H9 (cell line): Measurements from ENCODE around the gene SOD3. TPM values are rescaled to one million over a fixed set of nuclear protein-coding genes. Genes with fewer than 3 reads are reported as not detected.

Source experiments
- DNase-seq: peaks from one replicate; pipeline ENCODE4 v3.0.0-alpha.2; 2017
- H2AFZ ChIP-seq: one replicate; pipeline ENCODE4 v1.6.1; 2013; ENCODE audit warnings: mild to moderate bottlenecking, low read length, control low read depth, moderate library complexity
- H2AK5ac ChIP-seq: 2 replicates; pipeline ENCODE4 v1.6.1; 2013; ENCODE audit warnings: low read length, control low read depth, mixed read lengths; ENCODE audit not compliant: insufficient read length
- H2BK120ac ChIP-seq: one replicate; pipeline ENCODE4 v1.6.1; 2013; ENCODE audit warnings: low read depth, mild to moderate bottlenecking, low read length, control low read depth, inconsistent platforms; ENCODE audit not compliant: poor library complexity, severe bottlenecking
- H2BK12ac ChIP-seq: 2 replicates; pipeline ENCODE4 v1.6.1; 2013; ENCODE audit warnings: low read length, control low read depth, mixed read lengths, low read depth; ENCODE audit not compliant: insufficient read length
- H2BK15ac ChIP-seq: 2 replicates; pipeline ENCODE4 v1.6.1; 2013; ENCODE audit warnings: low read depth, low read length, control low read depth
- H2BK20ac ChIP-seq: one replicate; pipeline ENCODE4 v1.6.1; 2013; ENCODE audit warnings: low read depth, mild to moderate bottlenecking, low read length, control low read depth, inconsistent platforms; ENCODE audit not compliant: poor library complexity, severe bottlenecking
- H2BK5ac ChIP-seq: 2 replicates; pipeline ENCODE4 v1.6.1; 2013; ENCODE audit warnings: low read length, control low read depth, mixed read lengths; ENCODE audit not compliant: insufficient read length
- H3K14ac ChIP-seq: 2 replicates; pipeline ENCODE4 v1.6.1; 2013; ENCODE audit warnings: low read length, control low read depth; ENCODE audit not compliant: insufficient read depth
- H3K18ac ChIP-seq: 2 replicates; pipeline ENCODE4 v1.6.1; 2013; ENCODE audit warnings: low read depth, mild to moderate bottlenecking, mixed read lengths, low read length, control low read depth; ENCODE audit not compliant: insufficient read length
- H3K23ac ChIP-seq: 2 replicates; pipeline ENCODE4 v1.6.1; 2013; ENCODE audit warnings: low read length, control low read depth, mixed read lengths, low read depth; ENCODE audit not compliant: insufficient read length
- H3K23me2 ChIP-seq: 2 replicates; pipeline ENCODE4 v1.6.1; 2013; ENCODE audit warnings: low read depth, mild to moderate bottlenecking, mixed read lengths, low read length, control low read depth; ENCODE audit not compliant: insufficient read length, poor library complexity, severe bottlenecking
- H3K27ac ChIP-seq: 2 replicates; pipeline ENCODE4 v1.5.1; 2013; ENCODE audit warnings: low read length, control low read depth, mixed read lengths, low read depth; ENCODE audit not compliant: insufficient read length
- H3K27me3 ChIP-seq: 2 replicates; pipeline ENCODE4 v1.6.1; 2013; ENCODE audit warnings: low read length, control low read depth, inconsistent platforms; ENCODE audit not compliant: insufficient read depth
- H3K4ac ChIP-seq: 2 replicates; pipeline ENCODE4 v1.6.1; 2013; ENCODE audit warnings: low read depth, mild to moderate bottlenecking, control low read depth, inconsistent platforms, low read length, moderate library complexity
- H3K4me1 ChIP-seq: 2 replicates; pipeline ENCODE4 v1.6.1; 2013; ENCODE audit warnings: low read length, control low read depth, inconsistent platforms; ENCODE audit not compliant: insufficient read depth
- H3K4me2 ChIP-seq: 2 replicates; pipeline ENCODE4 v1.6.1; 2013; ENCODE audit warnings: low read length, control low read depth, mixed read lengths; ENCODE audit not compliant: insufficient read length, insufficient read depth
- H3K56ac ChIP-seq: 2 replicates; pipeline ENCODE4 v1.6.1; 2013; ENCODE audit warnings: low read depth, mild to moderate bottlenecking, mixed read lengths, low read length, control low read depth; ENCODE audit not compliant: insufficient read length
- H3K79me1 ChIP-seq: 2 replicates; pipeline ENCODE4 v1.6.1; 2013; ENCODE audit warnings: low read depth, mild to moderate bottlenecking, moderate library complexity, low read length, control low read depth, inconsistent platforms; ENCODE audit not compliant: insufficient read depth, poor library complexity, severe bottlenecking
- H3K79me2 ChIP-seq: 2 replicates; pipeline ENCODE4 v1.6.1; 2013; ENCODE audit warnings: low read length, control low read depth, inconsistent platforms; ENCODE audit not compliant: insufficient read depth
- H3K9ac ChIP-seq: 2 replicates; pipeline ENCODE4 v1.6.1; 2013; ENCODE audit warnings: low read length, control low read depth, mixed read lengths; ENCODE audit not compliant: insufficient read length; ENCODE audit errors: extremely low read depth
- H3K9me3 ChIP-seq: one replicate; pipeline ENCODE4 v1.6.1; 2013; ENCODE audit warnings: low read depth, low read length, inconsistent platforms; ENCODE audit not compliant: control insufficient read depth
- H3T11ph ChIP-seq: one replicate; pipeline ENCODE4 v1.6.1; 2013; ENCODE audit warnings: mild to moderate bottlenecking, low read length, control low read depth, inconsistent platforms
- H4K20me1 ChIP-seq: one replicate; pipeline ENCODE4 v1.6.1; 2013; ENCODE audit not compliant: control insufficient read depth, insufficient read length, insufficient read depth
- H4K5ac ChIP-seq: 2 replicates; pipeline ENCODE4 v1.6.1; 2013; ENCODE audit warnings: low read depth, mild to moderate bottlenecking, mixed read lengths, low read length, control low read depth; ENCODE audit not compliant: insufficient read length
- H4K8ac ChIP-seq: replicated peaks from 2 replicates; pipeline ENCODE4 v1.6.1; 2013; ENCODE audit warnings: low read length, control low read depth, mixed read lengths, low read depth; ENCODE audit not compliant: insufficient read length
- H4K91ac ChIP-seq: 2 replicates; pipeline ENCODE4 v1.6.1; 2013; ENCODE audit warnings: low read depth, mild to moderate bottlenecking, moderate library complexity, mixed read lengths, low read length, control low read depth; ENCODE audit not compliant: insufficient read length
- H3K27ac Mint-ChIP-seq, 3 experiments: 2 replicates in 2 of 3; 3 replicates in 1 of 3; pipeline ENCODE4 v1.8.0; 2020 to 2021; ENCODE audit warnings: mixed read lengths in 3 of 3, mild to moderate bottlenecking in 1 of 3, moderate library complexity in 1 of 3
- H3K27me3 Mint-ChIP-seq: 2 replicates; pipeline ENCODE4 v1.8.0; 2021; ENCODE audit warnings: low read depth, mild to moderate bottlenecking, moderate library complexity, mixed read lengths
- H3K36me3 Mint-ChIP-seq, 3 experiments: 2 replicates in 2 of 3; 3 replicates in 1 of 3; pipeline ENCODE4 v1.8.0; 2020 to 2021; ENCODE audit warnings: low read depth in 3 of 3, mixed read lengths in 3 of 3; ENCODE audit not compliant: insufficient read depth in 1 of 3
- H3K4me1 Mint-ChIP-seq, 2 experiments: 2 replicates each; pipeline ENCODE4 v1.8.0; 2020; ENCODE audit warnings: mixed read lengths in 2 of 2
- H3K4me3 Mint-ChIP-seq, 2 experiments: 2 replicates in 1 of 2; 3 replicates in 1 of 2; pipeline ENCODE4 v1.8.0; 2020 to 2021; ENCODE audit warnings: mild to moderate bottlenecking in 2 of 2, mixed read lengths in 2 of 2, moderate library complexity in 1 of 2
- H3K9me3 Mint-ChIP-seq, 2 experiments: 2 replicates in 1 of 2; 3 replicates in 1 of 2; pipeline ENCODE4 v1.8.0; 2020; ENCODE audit warnings: mild to moderate bottlenecking in 2 of 2, mixed read lengths in 2 of 2, moderate library complexity in 1 of 2
- WGBS: extraction: QIAGEN DNeasy Blood & Tissue Kit; methylation state at CpG from one replicate; pipeline ENCODE4 v1.1.7; 2013; ENCODE audit warnings: missing lambda C conversion rate, low lambda C conversion rate, mixed read lengths; ENCODE audit not compliant: insufficient read length; ENCODE audit errors: extremely low coverage; 5-methylcytosine and 5-hydroxymethylcytosine counted together
- total RNA-seq: library from RNA; stranded (reverse); gene quantifications from 2 replicates; pipeline ENCODE4 v1.2.1, GENCODE V29; 2021
- TF ChIP-seq, protein P1 (sequence below): fragments of 200-600 bp; sonication (generic); conservative IDR thresholded peaks from 3 replicates; pipeline ENCODE4 v1.8.0; 2021; ENCODE audit warnings: antibody characterized with exemption, mild to moderate bottlenecking

SOD3 gene
- total RNA-seq, 1 experiment from 2014 or later, result 3.3 TPM

DNA sequence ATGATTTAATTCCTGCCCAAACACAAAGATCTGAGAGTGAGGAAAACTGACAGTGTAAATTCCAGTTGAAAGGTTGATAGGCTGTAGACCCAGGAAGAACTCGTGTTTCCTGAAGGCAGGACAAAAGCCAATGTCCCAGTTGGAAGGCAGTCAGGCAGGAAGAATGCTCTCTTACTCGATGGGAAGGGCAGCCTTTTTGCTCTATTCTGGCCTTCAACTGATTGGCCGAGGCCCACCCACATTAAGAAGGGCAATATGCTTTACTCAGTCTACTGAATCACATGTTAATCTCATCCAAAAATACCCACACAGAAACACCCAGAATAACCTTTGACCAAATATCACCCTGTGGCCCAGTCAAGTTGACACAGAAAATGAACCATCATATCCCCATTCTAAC lies 45.3 kb upstream of the SOD3 start:
- Histone ChIP-seq H3K4ac (no peak overlapping the region), H4K91ac (no peak overlapping the region), H4K8ac (no peak overlapping the region), H3K23ac (no peak overlapping the region), H2AK5ac (no peak overlapping the region), H3K79me1 (no peaks in the 10 kb centered on the region), H3K23me2 (no peaks in the 10 kb centered on the region), H3K14ac (no peak overlapping the region), H3K4me2 (no peak overlapping the region), H2BK120ac (no peak overlapping the region), H3K79me2 (no peaks in the 10 kb centered on the region), H2BK12ac (no peak overlapping the region), H2BK5ac (no peak overlapping the region), H3T11ph (no peak overlapping the region), H3K9ac (no peak overlapping the region), H2BK15ac (no peak overlapping the region), H3K18ac (no peak overlapping the region), H3K56ac (no peak overlapping the region), H3K9me3 (no peaks in the 10 kb centered on the region), H3K27me3 (no peaks in the 10 kb centered on the region), H2AFZ (no peak overlapping the region), H4K20me1 (no peaks in the 10 kb centered on the region), H4K5ac (no peak overlapping the region), H2BK20ac (no peak overlapping the region), H3K27ac (no peak overlapping the region), H3K4me1 (no peaks in the 10 kb centered on the region)
- Mint-ChIP-seq H3K27me3 (no peaks in the 10 kb centered on the region; the same call in 1 of the 2 replicates), H3K27ac (no peak overlapping the region), H3K4me1 (peaks cover 7 to 9% of the 10 kb centered on the region in 2 experiments), H3K9me3 (no peaks in the 10 kb centered on the region; a peak in 1 of 5 replicates), H3K36me3 (no peaks in the 10 kb centered on the region; a peak in 1 of 7 replicates), H3K4me3 (no peak overlapping the region)
- no CpG with 5 or more reads among the region's 3 CpGs for WGBS
- DNase-seq, result no peak
- TF ChIP-seq, protein P1, sequence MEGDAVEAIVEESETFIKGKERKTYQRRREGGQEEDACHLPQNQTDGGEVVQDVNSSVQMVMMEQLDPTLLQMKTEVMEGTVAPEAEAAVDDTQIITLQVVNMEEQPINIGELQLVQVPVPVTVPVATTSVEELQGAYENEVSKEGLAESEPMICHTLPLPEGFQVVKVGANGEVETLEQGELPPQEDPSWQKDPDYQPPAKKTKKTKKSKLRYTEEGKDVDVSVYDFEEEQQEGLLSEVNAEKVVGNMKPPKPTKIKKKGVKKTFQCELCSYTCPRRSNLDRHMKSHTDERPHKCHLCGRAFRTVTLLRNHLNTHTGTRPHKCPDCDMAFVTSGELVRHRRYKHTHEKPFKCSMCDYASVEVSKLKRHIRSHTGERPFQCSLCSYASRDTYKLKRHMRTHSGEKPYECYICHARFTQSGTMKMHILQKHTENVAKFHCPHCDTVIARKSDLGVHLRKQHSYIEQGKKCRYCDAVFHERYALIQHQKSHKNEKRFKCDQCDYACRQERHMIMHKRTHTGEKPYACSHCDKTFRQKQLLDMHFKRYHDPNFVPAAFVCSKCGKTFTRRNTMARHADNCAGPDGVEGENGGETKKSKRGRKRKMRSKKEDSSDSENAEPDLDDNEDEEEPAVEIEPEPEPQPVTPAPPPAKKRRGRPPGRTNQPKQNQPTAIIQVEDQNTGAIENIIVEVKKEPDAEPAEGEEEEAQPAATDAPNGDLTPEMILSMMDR, result no peak
